Ovary (tissue), 9 donors: ENCODE data around the gene NUP93. TPM values are rescaled to one million over a fixed set of nuclear protein-coding genes. Genes with fewer than 3 reads are reported as not detected.

Source experiments
- DNase-seq, 5 donors: peaks; one replicate each; pipeline ENCODE4 v3.0.0-alpha.2; 2019 to 2020
- H3K27ac ChIP-seq, 2 donors: fragments of 200-600 bp; one replicate each; pipeline versions ENCODE4 v1.5.1 to v1.8.0; 2019 to 2022
- H3K27me3 ChIP-seq: fragments of 200-600 bp; one replicate; pipeline ENCODE4 v1.8.0; 2022
- H3K36me3 ChIP-seq: fragments of 200-600 bp; sonication (generic); one replicate; pipeline ENCODE4 v1.5.1; 2019
- H3K4me1 ChIP-seq: one replicate; pipeline ENCODE4 v1.8.1; 2013; ENCODE audit warnings: mild to moderate bottlenecking, moderate library complexity; ENCODE audit not compliant: insufficient read depth
- H3K4me3 ChIP-seq: fragments of 200-600 bp; sonication (generic); one replicate; pipeline ENCODE4 v1.5.1; 2017
- H3K9me3 ChIP-seq, 2 donors: fragments of 200-600 bp in 1 of 2; sonication (generic) in 1 of 2; one replicate each; pipeline versions ENCODE4 v1.5.1 to v1.8.1; 2013 to 2019; ENCODE audit warnings: mild to moderate bottlenecking in 1 of 2, moderate library complexity in 1 of 2
- EP300 ChIP-seq: sonication (generic); formaldehyde crosslinking; IDR thresholded peaks from one replicate; pipeline ENCODE4 v1.6.1; 2017; ENCODE audit warnings: antibody characterized with exemption
- POLR2A ChIP-seq: fragments of 450-650 bp; IDR thresholded peaks from one replicate; pipeline ENCODE4 v1.6.1; 2017; ENCODE audit warnings: antibody characterized with exemption, mild to moderate bottlenecking, moderate library complexity
- WGBS, 3 donors: extraction: QIAGEN DNeasy Blood & Tissue Kit in 1 of 3; methylation state at CpG; one replicate each; pipeline versions ENCODE4 v1.1.5 to v1.1.7; 2013 to 2017; 5-methylcytosine and 5-hydroxymethylcytosine counted together
- intact Hi-C, 4 donors: fragments of 100-400 bp; cut with DNase I; formaldehyde crosslinking; loops; one replicate each; pipeline versions ENCODE4 v1.11.0 to v1.15.1; 2022 to 2023
- polyA plus RNA-seq, 2 donors: library from polyadenylated mRNA; stranded (reverse); fragments of 200-250 nt in 1 of 2; fragments of 350-450 nt in 1 of 2; fragmentation: Illumina TruSeq in 1 of 2; extraction: RNeasy Lipid Tissue Mini Kit (QIAGEN cat#74804) in 1 of 2; gene quantifications; one replicate each; pipeline ENCODE4 v1.2.3, GENCODE V29; 2013 to 2014
- total RNA-seq, 7 donors: library from RNA; depleted of rRNA in 2 of 7; stranded (reverse); fragments of >200 nt in 2 of 7; fragmentation: NEBNext Ultra II Directional in 3 of 7; extraction: Animal tissue kit (Norgen Biotek cat#: 25700) in 3 of 7; gene quantifications; one replicate each; pipeline versions ENCODE4 v1.1.0 to v1.2.4, GENCODE V29; 2016 to 2023
- TF ChIP-seq, protein P1 (sequence below), 3 donors: fragments of 450-650 bp in 2 of 3; fragments of 200-600 bp in 1 of 3; IDR thresholded peaks; one replicate each; pipeline versions ENCODE4 v1.5.1 to v1.8.0; 2016 to 2022; ENCODE audit warnings: antibody characterized with exemption in 3 of 3, mild to moderate bottlenecking in 1 of 3
- donor health status: DM: no; HTN: no; CAD: no; lungs with moderate emphysema.
- donor health status: DM: no; HTN: no; CAD: no.
- donor health status: Bipolar disorder and iron deficiency.
- donor health status: DM: yes; HTN: yes; CAD: no.
- donor health status: DM: no; HTN: no; CAD: no.
- donor health status: DM: yes; HTN: yes; CAD: no.

Gene NUP93
- total and polyA plus RNA-seq, 9 donors = 24.1 to 53.9 (median 42.7) TPM

GRCh38 chr16:56871172-56871593 lies 141.3 kb downstream of the NUP93 start:
- Histone ChIP-seq H3K9me3 (no peaks in the 10 kb centered on the region), H3K27ac (no peak overlapping the region), H3K4me1 (peaks cover 2% of the 10 kb centered on the region), H3K4me3 (no peak overlapping the region), H3K36me3 (no peaks in the 10 kb centered on the region), H3K27me3 (no peaks in the 10 kb centered on the region)
- TF ChIP-seq POLR2A = no peak
- TF ChIP-seq EP300 = no peak
- TF ChIP-seq, protein P1, sequence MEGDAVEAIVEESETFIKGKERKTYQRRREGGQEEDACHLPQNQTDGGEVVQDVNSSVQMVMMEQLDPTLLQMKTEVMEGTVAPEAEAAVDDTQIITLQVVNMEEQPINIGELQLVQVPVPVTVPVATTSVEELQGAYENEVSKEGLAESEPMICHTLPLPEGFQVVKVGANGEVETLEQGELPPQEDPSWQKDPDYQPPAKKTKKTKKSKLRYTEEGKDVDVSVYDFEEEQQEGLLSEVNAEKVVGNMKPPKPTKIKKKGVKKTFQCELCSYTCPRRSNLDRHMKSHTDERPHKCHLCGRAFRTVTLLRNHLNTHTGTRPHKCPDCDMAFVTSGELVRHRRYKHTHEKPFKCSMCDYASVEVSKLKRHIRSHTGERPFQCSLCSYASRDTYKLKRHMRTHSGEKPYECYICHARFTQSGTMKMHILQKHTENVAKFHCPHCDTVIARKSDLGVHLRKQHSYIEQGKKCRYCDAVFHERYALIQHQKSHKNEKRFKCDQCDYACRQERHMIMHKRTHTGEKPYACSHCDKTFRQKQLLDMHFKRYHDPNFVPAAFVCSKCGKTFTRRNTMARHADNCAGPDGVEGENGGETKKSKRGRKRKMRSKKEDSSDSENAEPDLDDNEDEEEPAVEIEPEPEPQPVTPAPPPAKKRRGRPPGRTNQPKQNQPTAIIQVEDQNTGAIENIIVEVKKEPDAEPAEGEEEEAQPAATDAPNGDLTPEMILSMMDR (IDR thresholded peaks at IDR 0.05) = no peak
- 54 to 69% (median 61%) methylated on average over 5 to 7 of the region's 7 CpGs for WGBS, 3 donors
- intact Hi-C loops = loop anchor here in 1 of 4 donors (10.0 kb wide), 1 partner anchor 64 kb away; the partner anchor contains the start of gene HERPUD1
- DNase-seq = peak in 1 of 5 donors; percentile 28

DNA sequence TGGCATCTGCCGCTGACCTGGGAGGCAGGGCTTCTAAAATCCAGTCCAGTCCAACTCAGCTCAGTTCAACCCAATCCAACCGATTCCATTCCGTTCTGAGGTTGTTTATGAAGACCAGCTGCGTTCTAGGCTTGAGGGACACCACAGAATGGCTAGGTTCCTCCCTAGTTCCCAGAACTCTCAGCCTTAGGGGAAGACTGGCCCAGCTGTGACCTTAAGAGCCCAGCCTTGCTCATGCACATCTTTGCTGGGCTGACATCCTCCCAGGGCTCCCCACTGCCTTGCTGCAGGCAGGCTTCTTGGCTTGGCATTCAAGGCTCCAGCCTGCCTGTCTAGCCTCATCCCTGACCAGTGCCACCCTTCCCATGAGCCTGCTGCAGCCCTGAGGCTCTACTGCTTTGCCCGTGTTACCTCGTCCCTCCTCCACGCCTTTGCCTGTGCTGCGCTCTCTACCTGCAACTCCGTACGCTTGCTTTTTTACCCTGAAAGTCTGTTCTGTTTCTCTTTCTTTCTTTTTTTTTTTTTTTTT lies 143.0 kb downstream of the NUP93 start:
- WGBS, 3 donors = 89 to 90% (median 90%) methylated on average over 10 of the region's 10 CpGs
- Histone ChIP-seq H3K4me1 (no peaks in the 10 kb centered on the region), H3K9me3 (no peaks in the 10 kb centered on the region), H3K27ac (no peak overlapping the region), H3K27me3 (no peaks in the 10 kb centered on the region), H3K36me3 (no peaks in the 10 kb centered on the region), H3K4me3 (no peak overlapping the region)
- intact Hi-C loops = loop anchor here in 2 of 4 donors (2.0 to 10.0 kb wide), 2 partner anchors 62 to 68 kb away; partner anchors contain the start of gene HERPUD1 (in 1 of the 2)
- TF ChIP-seq, protein P1 (IDR thresholded peaks at IDR 0.05) = no peak
- no peak for TF ChIP-seq POLR2A
- no peak for TF ChIP-seq EP300
- DNase-seq = no peak

DNA sequence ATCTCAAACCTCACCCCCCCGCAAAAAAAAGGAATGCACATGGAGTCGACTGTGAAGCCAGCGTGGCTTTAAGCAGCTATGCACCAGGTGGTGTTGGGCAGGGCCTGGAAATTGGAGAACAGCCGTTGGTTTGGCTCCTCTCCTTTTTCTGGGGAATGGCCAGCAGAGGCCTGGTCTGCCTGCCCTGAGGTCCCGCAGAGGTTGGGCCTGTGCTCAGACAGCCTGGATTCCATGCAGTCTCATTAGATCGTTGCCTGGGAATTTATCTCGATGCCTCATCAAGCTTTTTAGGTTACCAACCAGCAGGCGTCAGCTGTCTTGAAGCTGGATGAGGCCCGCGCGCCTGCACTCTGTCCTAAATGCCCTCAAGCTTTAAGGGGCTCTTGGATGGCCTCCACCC lies 144.9 kb downstream of the NUP93 start:
- intact Hi-C loops = loop anchor here in 1 of 4 donors (10.0 kb wide), 1 partner anchor 60 kb away; the partner anchor contains the start of gene HERPUD1
- no peaks in the 10 kb centered on the region for H3K36me3 ChIP-seq
- H3K27me3 ChIP-seq = no peaks in the 10 kb centered on the region
- no peaks in the 10 kb centered on the region for H3K9me3 ChIP-seq
- WGBS, 3 donors = 43 to 56% (median 47%) methylated on average over 10 to 11 of the region's 11 CpGs
- TF ChIP-seq EP300 = no peak
- TF ChIP-seq, protein P1 (IDR thresholded peaks at IDR 0.05) = no peak
- no peak for TF ChIP-seq POLR2A
- H3K4me3 ChIP-seq = no peak overlapping the region
- no peak overlapping the region for H3K27ac ChIP-seq
- DNase-seq = peak in 2 of 5 donors; percentile 55 to 57
- no peaks in the 10 kb centered on the region for H3K4me1 ChIP-seq

GRCh38 chr16:56876048-56876447 lies 146.1 kb downstream of the NUP93 start:
- WGBS, 3 donors = 74 to 93% (median 87%) methylated on average over 4 of the region's 4 CpGs
- Histone ChIP-seq H3K27ac (no peak overlapping the region), H3K27me3 (no peaks in the 10 kb centered on the region), H3K36me3 (no peaks in the 10 kb centered on the region), H3K4me3 (no peak overlapping the region), H3K4me1 (no peaks in the 10 kb centered on the region), H3K9me3 (no peaks in the 10 kb centered on the region)
- intact Hi-C loops = loop anchor here in 1 of 4 donors (10.0 kb wide), 1 partner anchor 59 kb away; the partner anchor contains the start of gene HERPUD1
- no peak for TF ChIP-seq EP300
- no peak for DNase-seq
